MCF 10A (cell line): ENCODE results near the gene TTC23. TPM values are rescaled to one million over a fixed set of nuclear protein-coding genes. Genes with fewer than 3 reads are reported as not detected.

Experiments used
- BruUV-seq: library from RNA; stranded (reverse); fragments of 400-500 nt; replicated peaks from 2 replicates; lab custom pipeline; 2021; lab: Mats Ljungman, UMichigan
- CTCF ChIA-PET: fragments of 300-600 bp; sonication (Branson Sonifier 250); formaldehyde crosslinking; extraction: SDS; loops from one replicate; lab custom pipeline; 2021; ENCODE audit warnings: antibody characterized with exemption, inconsistent platforms; lab: Yijun Ruan, JAX
- POLR2A ChIA-PET: fragments of 300-600, 350-650 bp; sonication (Branson Sonifier 250); formaldehyde crosslinking; extraction: SDS; loops from one replicate; lab custom pipeline; 2020; ENCODE audit warnings: antibody characterized with exemption, inconsistent platforms; lab: Yijun Ruan, JAX
- DNase-seq: peaks from one replicate; pipeline ENCODE4 v3.0.0-alpha.2; 2018; ENCODE audit not compliant: unreplicated experiment
- H3K27ac Mint-ChIP-seq: one replicate; pipeline ENCODE4 v1.8.0; 2022; ENCODE audit warnings: mild to moderate bottlenecking, low read depth, mixed read lengths; ENCODE audit not compliant: unreplicated experiment
- H3K27me3 Mint-ChIP-seq: one replicate; pipeline ENCODE4 v1.8.0; 2022; ENCODE audit warnings: mixed read lengths; ENCODE audit not compliant: insufficient read depth, unreplicated experiment
- H3K36me3 Mint-ChIP-seq: one replicate; pipeline ENCODE4 v1.8.0; 2022; ENCODE audit warnings: mild to moderate bottlenecking, moderate library complexity, mixed read lengths; ENCODE audit not compliant: insufficient read depth, unreplicated experiment
- H3K4me1 Mint-ChIP-seq: one replicate; pipeline ENCODE4 v1.8.0; 2022; ENCODE audit warnings: mixed read lengths; ENCODE audit not compliant: insufficient read depth, unreplicated experiment
- H3K4me3 Mint-ChIP-seq: one replicate; pipeline ENCODE4 v1.8.0; 2022; ENCODE audit warnings: mild to moderate bottlenecking, moderate library complexity, mixed read lengths; ENCODE audit not compliant: unreplicated experiment
- H3K9me3 Mint-ChIP-seq: one replicate; pipeline ENCODE4 v1.8.0; 2022; ENCODE audit warnings: mixed read lengths; ENCODE audit not compliant: unreplicated experiment
- intact Hi-C: fragments of 100-400 bp; cut with micrococcal nuclease; formaldehyde crosslinking; loops from 2 replicates; pipeline ENCODE4 v1.14.1; 2022
- total RNA-seq: library from RNA; stranded (reverse); gene quantifications from 2 replicates; pipeline ENCODE4 v1.2.3, GENCODE V29; 2022
- TF ChIP-seq, protein P1 (sequence below): fragments of 200-600 bp; IDR thresholded peaks from one replicate; pipeline ENCODE4 v1.8.0; 2022; ENCODE audit warnings: antibody characterized with exemption, mild to moderate bottlenecking; ENCODE audit not compliant: unreplicated experiment

The TTC23 gene
- total RNA-seq, 1 experiment from 2014 or later: 15.1 TPM

DNA sequence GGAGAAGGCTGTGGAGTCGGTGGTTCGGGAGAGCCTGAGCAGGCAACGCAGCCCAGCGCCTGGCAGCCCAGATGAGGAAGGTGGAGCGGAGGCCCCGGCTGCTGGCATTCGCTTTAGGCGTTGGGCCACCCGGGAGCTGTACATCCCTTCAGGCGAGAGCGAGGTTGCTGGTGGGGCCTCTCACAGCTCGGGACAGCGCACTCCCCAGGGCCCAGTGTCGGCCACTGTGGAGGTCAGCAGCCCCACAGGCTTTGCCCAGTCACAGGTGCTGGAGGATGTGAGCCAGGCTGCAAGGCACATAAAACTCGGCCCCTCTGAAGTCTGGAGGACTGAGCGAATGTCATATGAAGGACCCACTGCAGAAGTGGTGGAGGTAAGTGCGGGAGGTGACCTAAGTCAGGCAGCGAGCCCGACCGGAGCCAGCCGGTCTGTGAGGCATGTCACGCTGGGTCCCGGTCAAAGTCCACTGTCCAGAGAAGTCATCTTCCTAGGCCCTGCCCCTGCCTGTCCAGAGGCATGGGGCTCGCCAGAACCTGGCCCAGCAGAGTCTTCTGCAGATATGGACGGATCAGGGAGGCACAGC lies 117.8 kb downstream of the TTC23 start:
- CTCF ChIA-PET: no interaction called here
- DNase-seq: no peak
- intact Hi-C loops: loop anchor here (5.0 kb wide), 1 partner anchor 364 kb away; no protein-coding TSS in a partner anchor
- Mint-ChIP-seq H3K9me3 (no peaks in the 10 kb centered on the region), H3K4me3 (no peak overlapping the region), H3K27me3 (no peaks in the 10 kb centered on the region), H3K27ac (no peak overlapping the region), H3K36me3 (peaks cover 10% of the 10 kb centered on the region), H3K4me1 (no peaks in the 10 kb centered on the region)
- TF ChIP-seq, protein P1, sequence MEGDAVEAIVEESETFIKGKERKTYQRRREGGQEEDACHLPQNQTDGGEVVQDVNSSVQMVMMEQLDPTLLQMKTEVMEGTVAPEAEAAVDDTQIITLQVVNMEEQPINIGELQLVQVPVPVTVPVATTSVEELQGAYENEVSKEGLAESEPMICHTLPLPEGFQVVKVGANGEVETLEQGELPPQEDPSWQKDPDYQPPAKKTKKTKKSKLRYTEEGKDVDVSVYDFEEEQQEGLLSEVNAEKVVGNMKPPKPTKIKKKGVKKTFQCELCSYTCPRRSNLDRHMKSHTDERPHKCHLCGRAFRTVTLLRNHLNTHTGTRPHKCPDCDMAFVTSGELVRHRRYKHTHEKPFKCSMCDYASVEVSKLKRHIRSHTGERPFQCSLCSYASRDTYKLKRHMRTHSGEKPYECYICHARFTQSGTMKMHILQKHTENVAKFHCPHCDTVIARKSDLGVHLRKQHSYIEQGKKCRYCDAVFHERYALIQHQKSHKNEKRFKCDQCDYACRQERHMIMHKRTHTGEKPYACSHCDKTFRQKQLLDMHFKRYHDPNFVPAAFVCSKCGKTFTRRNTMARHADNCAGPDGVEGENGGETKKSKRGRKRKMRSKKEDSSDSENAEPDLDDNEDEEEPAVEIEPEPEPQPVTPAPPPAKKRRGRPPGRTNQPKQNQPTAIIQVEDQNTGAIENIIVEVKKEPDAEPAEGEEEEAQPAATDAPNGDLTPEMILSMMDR: no peak
- POLR2A ChIA-PET: interaction anchor here (0.5 kb wide), 1 partner anchor 228 kb away, joined by 3 read pairs; no protein-coding TSS in a partner anchor
- BruUV-seq: no TSS peak

DNA sequence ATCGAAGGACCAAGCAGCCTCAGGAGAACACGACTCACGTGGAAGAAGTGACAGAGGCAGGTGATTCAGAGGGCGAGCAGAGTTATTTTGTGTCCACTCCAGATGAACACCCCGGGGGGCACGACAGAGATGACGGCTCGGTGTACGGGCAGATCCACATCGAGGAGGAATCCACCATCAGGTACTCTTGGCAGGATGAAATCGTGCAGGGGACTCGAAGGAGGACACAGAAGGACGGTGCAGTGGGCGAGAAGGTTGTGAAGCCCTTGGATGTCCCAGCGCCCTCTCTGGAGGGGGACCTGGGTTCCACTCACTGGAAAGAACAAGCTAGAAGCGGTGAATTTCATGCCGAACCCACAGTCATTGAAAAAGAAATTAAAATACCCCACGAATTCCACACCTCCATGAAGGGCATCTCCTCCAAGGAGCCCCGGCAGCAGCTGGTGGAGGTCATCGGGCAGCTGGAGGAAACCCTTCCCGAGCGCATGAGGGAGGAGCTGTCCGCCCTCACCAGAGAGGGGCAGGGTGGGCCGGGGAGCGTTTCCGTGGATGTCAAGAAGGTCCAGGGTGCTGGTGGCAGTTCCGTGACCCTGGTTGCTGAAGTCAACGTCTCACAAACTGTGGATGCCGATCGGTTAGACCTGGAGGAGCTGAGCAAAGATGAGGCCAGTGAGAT lies 118.5 kb downstream of the TTC23 start:
- Mint-ChIP-seq H3K36me3 (peaks cover 8% of the 10 kb centered on the region), H3K4me3 (no peak overlapping the region), H3K9me3 (no peaks in the 10 kb centered on the region), H3K27me3 (no peaks in the 10 kb centered on the region), H3K4me1 (no peaks in the 10 kb centered on the region), H3K27ac (no peak overlapping the region)
- no TSS peak for BruUV-seq
- POLR2A ChIA-PET: no interaction called here
- intact Hi-C loops: loop anchor here (5.0 kb wide), 1 partner anchor 364 kb away; no protein-coding TSS in a partner anchor
- CTCF ChIA-PET: interaction anchor here (1.2 kb wide), 1 partner anchor 32 kb away, joined by 5 read pairs; no protein-coding TSS in a partner anchor
- DNase-seq: no peak
- TF ChIP-seq, protein P1: no peak

DNA sequence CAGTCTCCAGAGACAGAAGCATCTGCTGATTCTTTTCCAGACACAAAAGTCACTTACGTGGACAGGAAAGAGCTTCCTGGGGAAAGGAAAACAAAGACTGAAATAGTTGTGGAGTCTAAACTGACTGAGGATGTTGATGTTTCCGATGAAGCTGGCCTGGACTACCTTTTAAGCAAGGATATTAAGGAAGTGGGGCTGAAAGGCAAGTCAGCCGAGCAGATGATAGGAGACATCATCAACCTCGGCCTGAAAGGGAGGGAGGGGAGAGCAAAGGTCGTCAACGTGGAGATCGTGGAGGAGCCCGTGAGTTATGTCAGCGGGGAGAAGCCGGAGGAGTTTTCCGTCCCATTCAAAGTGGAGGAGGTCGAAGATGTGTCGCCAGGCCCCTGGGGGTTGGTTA lies 119.1 kb downstream of the TTC23 start:
- CTCF ChIA-PET: interaction anchor here (1.2 kb wide), 1 partner anchor 31 kb away, joined by 5 read pairs; no protein-coding TSS in a partner anchor
- intact Hi-C loops: loop anchor here (5.0 kb wide), 1 partner anchor 363 kb away; no protein-coding TSS in a partner anchor

DNA sequence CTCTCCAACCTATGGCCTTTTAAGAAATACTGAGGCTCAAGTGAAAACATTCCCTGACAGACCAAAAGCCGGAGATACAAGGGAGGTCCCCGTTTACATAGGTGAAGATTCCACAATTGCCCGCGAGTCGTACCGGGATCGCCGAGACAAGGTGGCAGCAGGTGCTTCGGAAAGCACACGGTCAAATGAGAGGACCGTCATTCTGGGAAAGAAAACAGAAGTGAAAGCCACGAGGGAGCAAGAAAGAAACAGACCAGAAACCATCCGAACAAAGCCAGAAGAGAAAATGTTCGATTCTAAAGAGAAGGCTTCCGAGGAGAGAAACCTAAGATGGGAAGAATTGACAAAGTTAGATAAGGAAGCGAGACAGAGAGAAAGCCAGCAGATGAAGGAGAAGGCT lies 119.7 kb downstream of the TTC23 start:
- intact Hi-C loops: loop anchor here (5.0 kb wide), 1 partner anchor 362 kb away; no protein-coding TSS in a partner anchor
- ChIA-PET CTCF (interaction anchor here (1.2 kb wide), 1 partner anchor 30 kb away, joined by 5 read pairs; no protein-coding TSS in a partner anchor), POLR2A (no interaction called here)
- Mint-ChIP-seq H3K27me3 (no peaks in the 10 kb centered on the region), H3K4me1 (peaks cover 2% of the 10 kb centered on the region), H3K27ac (no peak overlapping the region), H3K9me3 (no peaks in the 10 kb centered on the region), H3K36me3 (peaks cover 4% of the 10 kb centered on the region), H3K4me3 (no peak overlapping the region)
- TF ChIP-seq, protein P1: no peak
- BruUV-seq: no TSS peak
- DNase-seq: no peak

More for the DNA sequence above, 119.1 kb downstream of the TTC23 start:
- no peak for DNase-seq
- no peaks in the 10 kb centered on the region for H3K27me3 Mint-ChIP-seq
- TF ChIP-seq, protein P1: no peak
- H3K27ac Mint-ChIP-seq: no peak overlapping the region
- no peaks in the 10 kb centered on the region for H3K4me1 Mint-ChIP-seq
- H3K36me3 Mint-ChIP-seq: peaks cover 4% of the 10 kb centered on the region
- no peaks in the 10 kb centered on the region for H3K9me3 Mint-ChIP-seq
- BruUV-seq: no TSS peak
- H3K4me3 Mint-ChIP-seq: no peak overlapping the region
- POLR2A ChIA-PET: no interaction called here
